Suppressor macrophage (primary cell): ENCODE data around the gene CPPED1.

Source experiments
- DNase-seq, 4 experiments: peaks; one replicate each; pipeline ENCODE4 v3.0.0-alpha.2; 2020 to 2022

CPPED1 gene

GRCh38 chr16:12639044-12639443, 164.6 kb downstream of the CPPED1 start:
- no peak for DNase-seq

- no peak for DNase-seq
These were observed 166.7 kb downstream of the CPPED1 start for GRCh38 chr16:12637002-12637401.

- no peak for DNase-seq
These were observed 174.4 kb downstream of the CPPED1 start for GRCh38 chr16:12629271-12629670.

GRCh38 chr16:12628536-12628935, 175.2 kb downstream of the CPPED1 start:
- no peak for DNase-seq

GRCh38 chr16:12627394-12627793, 176.3 kb downstream of the CPPED1 start:
- no peak for DNase-seq

- no peak for DNase-seq
These were observed 177.3 kb downstream of the CPPED1 start for GRCh38 chr16:12626411-12626810.

GRCh38 chr16:12625716-12626115, 178.0 kb downstream of the CPPED1 start:
- no peak for DNase-seq

GRCh38 chr16:12625068-12625467, 178.6 kb downstream of the CPPED1 start:
- no peak for DNase-seq

GRCh38 chr16:12620150-12620549, 183.5 kb downstream of the CPPED1 start:
- DNase-seq: no peak

GRCh38 chr16:12618515-12618914, 185.2 kb downstream of the CPPED1 start:
- no peak for DNase-seq

GRCh38 chr16:12617401-12617819, 186.3 kb downstream of the CPPED1 start:
- DNase-seq: no peak

- DNase-seq: no peak
These were observed 188.9 kb downstream of the CPPED1 start for GRCh38 chr16:12614662-12615278.

- no peak for DNase-seq
These were observed 189.6 kb downstream of the CPPED1 start for GRCh38 chr16:12613992-12614661.

- peak in 2 of 4 experiments; percentile 26 to 40 for DNase-seq
These were observed 190.3 kb downstream of the CPPED1 start for GRCh38 chr16:12613131-12613991.

GRCh38 chr16:12612598-12613101, 191.0 kb downstream of the CPPED1 start:
- DNase-seq: no peak

- no peak for DNase-seq
These were observed 191.6 kb downstream of the CPPED1 start for GRCh38 chr16:12611916-12612597.

GRCh38 chr16:12611006-12611477, 192.6 kb downstream of the CPPED1 start:
- DNase-seq: no peak

GRCh38 chr16:12609937-12610699, 193.6 kb downstream of the CPPED1 start:
- DNase-seq: no peak
